Urinary bladder (tissue), 4 donors: Measurements from ENCODE around the gene HEPACAM. TPM values are rescaled to one million over a fixed set of nuclear protein-coding genes. Genes with fewer than 3 reads are reported as not detected.

Experiments
- DNase-seq: peaks from one replicate; pipeline ENCODE4 v3.0.0-alpha.2; 2015; ENCODE audit errors: extremely low spot score
- H3K27ac ChIP-seq: one replicate; pipeline ENCODE4 v1.5.1; 2013; ENCODE audit warnings: low read depth, mild to moderate bottlenecking, moderate library complexity
- H3K36me3 ChIP-seq: one replicate; pipeline ENCODE4 v1.6.1; 2013; ENCODE audit warnings: mild to moderate bottlenecking, moderate library complexity; ENCODE audit not compliant: insufficient read depth
- H3K4me1 ChIP-seq: one replicate; pipeline ENCODE4 v1.6.1; 2013; ENCODE audit warnings: mild to moderate bottlenecking, moderate library complexity; ENCODE audit not compliant: insufficient read depth
- H3K4me3 ChIP-seq: one replicate; pipeline ENCODE4 v1.5.1; 2013; ENCODE audit warnings: low read depth, low read length
- WGBS: extraction: QIAGEN DNeasy Blood & Tissue Kit; methylation state at CpG from one replicate; pipeline ENCODE4 v1.1.7; 2013; 5-methylcytosine and 5-hydroxymethylcytosine counted together
- polyA plus RNA-seq: library from polyadenylated mRNA; stranded (reverse); fragments of 200-250 nt; gene quantifications from one replicate; pipeline ENCODE4 v1.2.3, GENCODE V29; 2013
- total RNA-seq: library from RNA; depleted of rRNA; stranded (reverse); fragments of >200 nt; gene quantifications from one replicate; pipeline ENCODE4 v1.2.3, GENCODE V29; 2014
- donor health status: healthy with polysubstance abuse.
- donor health status: healthy.

HEPACAM gene
- total and polyA plus RNA-seq, 2 donors, result 0.49 TPM; not detected in 1

DNA sequence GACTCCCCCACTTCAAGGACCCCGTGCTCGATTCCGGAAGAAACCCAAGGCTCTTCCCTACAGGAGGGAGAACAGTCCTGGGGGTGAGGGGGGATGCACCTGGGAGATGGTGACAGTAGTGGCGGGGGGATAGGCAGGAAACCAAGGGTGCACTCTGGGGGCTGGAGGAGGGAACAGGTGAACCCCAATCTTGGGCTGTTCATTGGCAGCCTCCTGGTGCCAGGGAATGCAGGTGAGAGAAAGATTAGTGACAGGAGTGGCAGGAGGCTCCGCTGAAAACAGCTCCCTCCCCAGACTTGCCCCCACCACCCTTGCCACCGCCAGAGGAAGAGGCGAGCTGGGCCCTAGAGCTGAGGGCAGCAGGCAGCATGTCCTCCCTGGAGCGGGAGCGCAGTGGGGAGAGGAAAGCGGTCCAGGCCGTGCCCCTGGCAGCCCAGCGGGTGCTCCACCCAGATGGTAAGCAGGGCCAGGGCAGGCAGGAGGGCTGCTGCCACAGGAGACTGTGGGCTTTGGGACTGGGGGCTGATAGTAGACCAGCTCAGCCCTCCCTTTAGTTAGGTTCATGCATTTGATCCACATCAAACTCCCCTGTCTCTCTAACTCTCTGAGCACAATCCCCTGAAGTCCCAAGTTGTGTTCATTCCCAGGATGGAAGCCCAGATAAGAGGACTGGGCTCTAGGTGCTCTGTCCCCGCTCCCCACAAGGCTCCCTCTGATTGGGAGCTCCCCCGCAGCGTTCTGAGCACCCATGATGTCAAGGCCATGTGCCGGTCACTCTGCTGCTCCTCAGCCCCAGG is 56.2 kb downstream of the HEPACAM start:
- no peak overlapping the region for H3K27ac ChIP-seq
- no peak for DNase-seq

DNA sequence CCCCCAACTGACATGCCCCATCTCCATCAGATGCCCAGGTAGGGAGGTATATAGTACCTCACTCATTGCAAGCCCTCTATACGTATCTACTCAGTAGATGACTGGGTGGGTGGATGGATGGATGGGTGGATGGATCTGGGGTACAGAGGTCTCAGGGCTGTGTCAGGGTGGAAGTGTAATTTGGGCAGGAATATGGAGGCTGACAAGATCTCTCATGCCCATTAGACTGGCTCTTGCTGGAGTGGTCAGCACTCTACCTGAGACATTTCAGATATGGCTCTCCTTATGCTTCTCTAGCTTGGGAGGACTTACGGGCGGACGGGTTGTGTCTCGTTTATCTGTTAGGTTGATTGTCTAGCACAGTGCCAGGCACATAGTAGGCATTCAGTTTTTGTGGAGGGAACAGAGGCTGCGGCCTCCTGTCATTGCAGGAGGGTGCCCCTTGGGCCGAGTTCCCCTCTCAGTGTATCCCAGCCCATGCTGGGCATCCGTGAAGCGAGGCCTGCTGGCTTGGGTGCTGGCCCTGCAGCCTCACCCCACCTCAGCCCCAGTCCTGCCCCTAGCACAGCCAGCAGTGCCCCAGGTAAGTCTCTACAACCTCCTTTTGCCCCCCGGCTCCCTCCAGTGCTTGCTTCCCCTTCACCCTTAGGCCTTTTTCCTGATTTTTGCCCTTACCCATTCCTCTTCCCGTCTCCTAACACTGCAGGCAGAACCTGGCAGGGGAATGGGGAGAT is 56.9 kb downstream of the HEPACAM start:
- Histone ChIP-seq H3K36me3 (no peaks in the 10 kb centered on the region), H3K27ac (no peak overlapping the region), H3K4me3 (no peak overlapping the region), H3K4me1 (no peaks in the 10 kb centered on the region)
- no peak for DNase-seq
- WGBS, result 93% methylated on average over 11 of the region's 11 CpGs

More for the DNA sequence above, 56.2 kb downstream of the HEPACAM start:
- no peaks in the 10 kb centered on the region for H3K36me3 ChIP-seq
- 88% methylated on average over 16 of the region's 16 CpGs for WGBS
- H3K4me3 ChIP-seq, result no peak overlapping the region
- no peaks in the 10 kb centered on the region for H3K4me1 ChIP-seq

DNA sequence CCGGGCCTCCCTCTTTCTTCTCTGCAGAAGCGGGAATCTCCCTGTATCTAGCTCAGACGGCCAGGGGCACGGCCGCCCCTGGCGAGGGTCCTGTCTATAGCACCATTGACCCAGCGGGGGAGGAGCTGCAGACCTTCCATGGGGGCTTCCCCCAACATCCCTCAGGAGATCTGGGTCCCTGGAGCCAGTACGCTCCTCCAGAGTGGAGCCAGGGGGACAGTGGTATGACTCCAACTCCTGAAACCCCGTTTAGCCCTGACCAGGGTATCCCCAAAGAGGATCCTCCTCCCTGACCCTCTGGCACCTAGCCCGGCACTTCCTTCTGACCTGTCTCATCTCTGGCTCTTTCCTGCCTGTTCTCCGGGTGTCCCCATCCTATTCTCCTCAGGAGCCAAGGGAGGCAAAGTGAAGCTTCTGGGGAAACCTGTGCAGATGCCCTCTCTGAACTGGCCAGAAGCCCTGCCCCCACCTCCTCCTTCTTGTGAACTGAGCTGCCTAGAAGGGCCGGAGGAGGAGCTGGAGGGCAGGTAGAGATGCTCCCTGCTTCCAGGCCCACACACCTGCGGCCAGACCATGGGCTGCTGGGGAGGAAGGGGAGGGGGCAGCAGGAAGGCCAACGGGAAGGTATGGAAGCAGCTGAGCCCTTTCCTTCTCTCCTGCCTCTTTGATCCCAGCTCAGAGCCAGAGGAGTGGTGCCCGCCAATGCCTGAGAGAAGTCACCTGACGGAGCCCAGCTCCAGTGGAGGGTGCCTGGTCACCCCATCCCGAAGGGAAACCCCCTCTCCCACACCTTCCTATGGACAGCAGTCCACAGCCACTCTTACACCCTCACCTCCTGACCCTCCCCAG is 57.7 kb downstream of the HEPACAM start:
- WGBS, result 71% methylated on average over 17 of the region's 17 CpGs
- no peak overlapping the region for H3K4me3 ChIP-seq
- no peaks in the 10 kb centered on the region for H3K36me3 ChIP-seq
- no peaks in the 10 kb centered on the region for H3K4me1 ChIP-seq
- DNase-seq, result no peak
- H3K27ac ChIP-seq, result no peak overlapping the region

DNA sequence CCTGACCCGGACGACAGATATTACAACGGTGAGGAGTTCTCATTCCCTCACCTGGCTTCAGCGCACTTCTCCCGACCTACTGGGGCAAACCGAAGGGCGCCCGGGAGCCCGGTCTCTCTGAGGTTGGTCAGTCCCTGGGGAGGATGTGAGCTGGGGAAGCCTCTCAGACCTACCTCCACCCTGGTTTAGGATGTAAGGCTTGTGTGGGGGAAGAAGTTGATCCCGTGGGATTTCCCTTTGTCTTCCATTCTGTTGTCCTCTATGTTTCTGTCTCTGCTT is 58.3 kb downstream of the HEPACAM start:
- H3K4me1 ChIP-seq, result no peaks in the 10 kb centered on the region
- no peak overlapping the region for H3K27ac ChIP-seq
- WGBS, result 48% methylated on average over 10 of the region's 10 CpGs
- no peaks in the 10 kb centered on the region for H3K36me3 ChIP-seq
- DNase-seq, result no peak
- no peak overlapping the region for H3K4me3 ChIP-seq

DNA sequence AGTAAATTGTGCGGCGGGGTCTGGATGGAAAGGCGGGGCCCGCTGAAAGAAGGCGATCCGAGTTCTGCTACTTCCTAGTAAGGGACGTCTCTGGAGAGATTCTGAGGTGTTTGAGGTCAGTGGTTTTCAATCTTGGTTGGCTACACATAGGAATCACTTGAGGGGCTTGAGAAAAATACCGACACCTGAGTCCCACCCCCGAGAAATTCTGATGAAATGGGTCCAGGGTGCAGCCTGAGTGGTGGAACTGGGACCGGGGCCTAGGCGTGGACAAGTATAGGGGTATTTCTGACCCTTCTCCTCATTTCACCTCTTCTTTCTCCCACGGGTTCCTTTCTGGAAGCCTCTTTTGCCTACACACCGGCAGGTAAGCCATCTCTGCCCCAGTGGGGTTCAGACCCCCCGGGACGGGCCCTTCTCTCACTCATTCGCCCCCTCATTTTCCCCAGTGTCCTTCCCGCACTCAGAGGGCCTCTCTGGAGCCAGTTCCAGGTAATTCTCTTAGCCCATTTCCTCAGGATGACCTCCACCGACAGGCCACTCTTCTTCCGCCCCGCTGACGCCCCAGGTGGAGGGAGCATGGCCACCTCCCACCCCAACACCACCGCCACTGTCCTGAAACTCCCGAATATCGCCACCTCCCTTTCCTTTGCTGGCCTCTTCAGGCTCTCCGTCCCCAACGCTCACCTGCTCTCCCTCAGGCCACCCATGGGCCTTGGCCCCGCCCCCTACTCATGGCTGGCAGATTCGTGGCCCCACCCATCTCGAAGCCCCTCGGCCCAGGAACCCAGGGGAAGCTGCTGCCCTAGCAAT is 58.8 kb downstream of the HEPACAM start:
- no peaks in the 10 kb centered on the region for H3K36me3 ChIP-seq
- no peak overlapping the region for H3K27ac ChIP-seq
- H3K4me3 ChIP-seq, result peak overlapping the region; percentile 45
- WGBS, result 24% methylated on average over 30 of the region's 30 CpGs
- DNase-seq, result no peak
- no peaks in the 10 kb centered on the region for H3K4me1 ChIP-seq

DNA sequence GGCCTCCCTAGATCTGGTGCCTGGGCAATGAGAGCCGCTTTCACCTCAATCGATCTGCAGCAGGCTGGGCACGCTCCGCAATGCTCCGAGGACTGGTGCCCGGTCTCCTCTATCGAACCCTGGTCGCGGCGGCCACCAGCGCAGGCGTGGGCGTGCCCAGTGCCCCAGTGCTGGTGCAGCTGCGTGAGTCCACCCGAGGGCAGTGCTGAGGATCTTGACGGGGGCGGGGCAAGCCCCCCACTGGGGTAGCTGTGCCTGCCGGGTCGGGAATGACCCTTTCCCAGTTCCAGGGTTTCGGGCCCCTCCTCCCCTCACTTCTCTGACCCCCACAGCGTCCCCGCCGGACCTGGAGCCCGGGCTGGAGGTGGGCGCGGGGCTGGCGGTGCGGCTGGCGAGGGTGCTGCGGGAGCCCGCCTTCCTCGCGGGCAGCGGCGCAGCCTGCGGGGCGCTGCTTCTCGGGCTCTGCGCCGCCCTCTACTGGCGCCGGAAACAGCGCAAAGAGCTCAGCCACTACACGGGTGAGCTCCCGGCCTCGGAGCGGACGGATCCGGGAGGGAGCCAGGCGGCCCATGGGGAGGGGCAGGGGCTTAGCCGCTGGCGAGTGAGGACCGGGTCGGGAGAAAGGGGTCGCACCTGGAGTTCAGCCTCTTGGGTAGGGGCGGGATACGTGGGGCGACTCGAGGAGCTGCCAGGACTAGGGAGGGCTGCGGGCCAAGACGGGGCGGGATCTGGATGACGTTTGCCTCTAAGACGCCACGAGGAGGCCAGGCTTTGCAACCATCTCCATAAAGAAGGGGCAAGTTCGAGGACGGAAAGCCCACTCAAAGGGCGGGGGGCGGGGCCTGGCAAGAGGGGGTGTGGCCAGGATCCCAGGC is 59.7 kb downstream of the HEPACAM start:
- Histone ChIP-seq H3K4me3 (peak overlapping the region; percentile 45), H3K36me3 (no peaks in the 10 kb centered on the region), H3K27ac (peak overlapping the region; percentile 78), H3K4me1 (no peaks in the 10 kb centered on the region)
- WGBS, result under 1% methylated on average over 69 of the region's 69 CpGs
- peak; percentile 89 for DNase-seq

DNA sequence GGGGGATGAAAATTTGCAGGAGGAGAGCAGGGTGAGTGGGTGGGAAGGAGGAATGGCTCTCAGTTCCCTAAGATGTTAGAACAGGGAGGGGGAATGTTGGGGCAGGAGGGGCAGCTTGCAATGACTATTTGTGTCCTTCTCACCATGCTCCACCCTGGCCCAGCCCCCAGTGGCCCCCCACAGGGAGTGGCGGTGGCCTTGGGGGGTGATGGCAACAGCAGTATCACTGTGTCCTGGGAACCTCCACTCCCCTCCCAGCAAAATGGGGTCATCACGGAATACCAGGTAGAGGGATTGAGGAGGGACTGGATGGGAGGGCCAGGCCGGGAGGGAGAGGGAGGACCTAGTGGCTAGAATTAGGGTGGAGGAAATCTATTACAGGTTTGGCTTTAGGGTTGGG is 60.4 kb downstream of the HEPACAM start:
- H3K4me3 ChIP-seq, result no peak overlapping the region
- H3K36me3 ChIP-seq, result no peaks in the 10 kb centered on the region
- H3K27ac ChIP-seq, result no peak overlapping the region
- WGBS, result 51% methylated on average over 3 of the region's 3 CpGs
- H3K4me1 ChIP-seq, result no peaks in the 10 kb centered on the region
- no peak for DNase-seq

DNA sequence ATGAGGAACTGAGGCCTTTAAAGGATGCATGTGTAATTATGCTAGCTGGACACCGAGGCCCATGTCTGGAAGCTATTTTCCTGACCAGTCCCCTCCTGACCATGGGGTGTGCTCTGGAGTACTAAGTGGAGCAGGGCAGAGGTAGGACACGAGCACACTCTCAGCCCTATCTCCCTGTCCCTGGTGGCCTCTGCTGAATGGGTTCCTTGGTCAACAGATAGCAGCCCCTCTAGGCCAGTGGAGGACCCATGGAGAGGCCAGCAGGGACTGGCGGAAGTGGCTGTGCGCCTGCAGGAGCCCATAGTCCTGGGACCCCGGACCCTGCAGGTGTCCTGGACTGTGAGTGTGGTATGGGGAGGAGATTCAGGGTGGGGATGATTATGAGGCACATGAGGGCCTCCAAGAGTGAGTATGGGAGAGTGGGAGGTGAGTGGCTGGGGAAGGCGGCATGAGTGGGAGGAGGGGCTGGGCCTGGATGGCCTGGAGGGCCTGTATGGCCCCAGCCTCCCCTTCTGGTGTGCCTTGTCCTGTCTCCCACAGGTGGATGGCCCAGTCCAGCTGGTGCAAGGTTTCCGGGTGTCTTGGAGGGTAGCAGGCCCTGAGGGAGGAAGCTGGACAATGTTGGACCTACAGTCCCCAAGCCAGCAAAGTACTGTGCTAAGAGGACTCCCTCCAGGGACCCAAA is 61.1 kb downstream of the HEPACAM start:
- 95% methylated on average over 7 of the region's 7 CpGs for WGBS
- Histone ChIP-seq H3K27ac (no peak overlapping the region), H3K4me1 (no peaks in the 10 kb centered on the region), H3K36me3 (no peaks in the 10 kb centered on the region), H3K4me3 (no peak overlapping the region)
- no peak for DNase-seq

DNA sequence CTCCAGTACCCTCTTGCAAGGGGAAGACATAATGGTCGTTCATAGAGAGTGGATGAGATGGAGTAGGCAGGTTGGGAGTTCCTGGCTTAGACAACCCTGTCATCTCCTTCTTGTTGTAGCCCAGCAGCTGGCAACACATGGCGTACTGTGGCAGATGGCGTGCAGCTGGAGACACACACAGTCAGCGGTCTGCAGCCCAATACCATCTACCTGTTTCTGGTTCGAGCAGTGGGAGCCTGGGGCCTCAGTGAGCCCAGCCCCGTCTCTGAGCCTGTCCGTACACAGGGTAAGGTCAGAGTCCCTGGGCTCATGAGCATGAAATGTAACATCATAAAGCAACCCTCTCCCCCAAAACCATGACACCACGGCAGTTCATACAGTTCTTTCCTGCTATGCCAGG is 61.9 kb downstream of the HEPACAM start:
- WGBS, result 87% methylated on average over 8 of the region's 8 CpGs
- H3K27ac ChIP-seq, result no peak overlapping the region
- H3K4me1 ChIP-seq, result no peaks in the 10 kb centered on the region
- H3K4me3 ChIP-seq, result no peak overlapping the region
- no peaks in the 10 kb centered on the region for H3K36me3 ChIP-seq
- DNase-seq, result no peak

DNA sequence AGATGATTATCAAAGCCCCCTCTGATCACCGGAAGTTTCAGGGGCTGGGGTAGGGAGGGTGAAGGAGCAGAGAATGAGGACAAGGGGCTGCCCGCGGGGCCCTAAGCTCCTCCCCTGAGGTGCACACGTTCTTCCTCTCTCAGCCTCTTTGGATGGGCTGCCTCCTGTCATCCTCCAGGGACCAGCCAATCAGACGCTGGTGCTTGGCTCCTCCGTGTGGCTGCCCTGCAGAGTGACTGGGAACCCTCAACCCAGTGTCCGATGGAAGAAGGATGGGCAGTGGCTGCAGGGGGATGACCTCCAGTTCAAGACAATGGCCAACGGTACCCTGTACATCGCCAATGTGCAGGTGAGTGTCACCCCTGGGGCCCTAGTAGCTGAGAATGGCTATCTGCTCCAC is 63.1 kb downstream of the HEPACAM start:
- H3K27ac ChIP-seq, result no peak overlapping the region
- no peaks in the 10 kb centered on the region for H3K4me1 ChIP-seq
- no peak overlapping the region for H3K4me3 ChIP-seq
- DNase-seq, result no peak
- no peaks in the 10 kb centered on the region for H3K36me3 ChIP-seq
- WGBS, result 25% methylated on average over 9 of the region's 9 CpGs

DNA sequence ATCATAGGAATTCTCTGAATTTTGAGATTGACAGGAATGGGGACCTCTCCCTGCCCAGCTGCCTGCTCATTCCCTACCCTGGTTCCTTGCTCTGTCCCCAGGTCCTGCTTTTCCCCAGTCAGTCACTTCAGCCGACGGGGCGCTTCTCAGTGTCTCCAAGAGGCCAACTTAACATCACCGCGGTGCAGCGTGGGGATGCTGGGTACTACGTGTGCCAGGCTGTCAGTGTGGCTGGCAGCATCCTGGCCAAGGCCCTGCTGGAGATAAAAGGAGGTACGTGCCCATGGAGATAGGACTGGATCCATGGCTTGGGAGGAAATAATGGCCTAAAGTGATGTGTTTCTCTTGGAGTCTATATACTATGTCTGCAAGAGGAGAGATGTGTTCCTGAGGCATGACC is 63.6 kb downstream of the HEPACAM start:
- H3K27ac ChIP-seq, result no peak overlapping the region
- 52% methylated on average over 8 of the region's 8 CpGs for WGBS
- no peak overlapping the region for H3K4me3 ChIP-seq
- no peak for DNase-seq
- no peaks in the 10 kb centered on the region for H3K36me3 ChIP-seq
- no peaks in the 10 kb centered on the region for H3K4me1 ChIP-seq

DNA sequence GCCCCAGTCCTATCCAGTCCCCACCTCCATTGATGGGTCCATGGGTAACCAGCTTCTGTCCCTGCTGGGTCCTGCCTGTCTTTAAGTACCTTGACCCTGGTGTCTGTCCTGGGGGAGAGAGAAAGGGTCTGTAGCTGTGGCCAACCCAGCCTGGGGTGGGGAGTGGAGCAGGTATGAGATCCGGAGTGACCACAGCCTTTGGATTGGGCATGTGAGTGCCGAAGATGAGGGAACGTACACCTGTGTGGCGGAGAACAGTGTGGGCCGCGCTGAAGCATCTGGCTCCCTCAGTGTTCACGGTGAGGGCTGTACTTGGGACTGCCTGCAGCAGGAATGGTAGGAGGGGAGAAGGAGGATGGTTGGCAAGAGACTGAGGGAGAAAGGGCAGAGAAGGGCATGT is 65.4 kb downstream of the HEPACAM start:
- no peak overlapping the region for H3K4me3 ChIP-seq
- no peak for DNase-seq
- 54% methylated on average over 7 of the region's 7 CpGs for WGBS

More for the DNA sequence above, 65.4 kb downstream of the HEPACAM start:
- no peak overlapping the region for H3K27ac ChIP-seq
- H3K4me1 ChIP-seq, result no peaks in the 10 kb centered on the region
- H3K36me3 ChIP-seq, result no peaks in the 10 kb centered on the region
